A549 (cell line): ENCODE results near the gene NAB1. TPM values are rescaled to one million over a fixed set of nuclear protein-coding genes. Genes with fewer than 3 reads are reported as not detected.

Experiments used
- ATAC-seq, 2 experiments: fragments of 200-7000 bp in 1 of 2; fragments of >200 bp in 1 of 2; cut with Nextera tagmentation in 1 of 2; cut with Tn5 transposase in 1 of 2; 3 replicates each; pipeline versions ENCODE4 v1.8.0 to v1.9.1; 2018 to 2020; ENCODE audit warnings: mild to moderate bottlenecking in 1 of 2, moderate library complexity in 1 of 2
- CTCF ChIA-PET: fragments of 300-600 bp; sonication (Branson Sonifier 250); formaldehyde crosslinking; extraction: SDS; loops from one replicate; lab custom pipeline; 2021; ENCODE audit warnings: antibody characterized with exemption, inconsistent platforms; lab: Yijun Ruan, JAX
- POLR2A ChIA-PET: fragments of 350-600 bp; formaldehyde crosslinking; extraction: SDS; loops from one replicate; lab custom pipeline; 2021; ENCODE audit warnings: antibody characterized with exemption, inconsistent platforms; lab: Yijun Ruan, JAX
- DNase-seq, 2 experiments: peaks; one replicate each; pipeline versions ENCODE4 v3.0.0 to v3.0.0-alpha.2; 2011 to 2016; ENCODE audit warnings: low read depth in 1 of 2, low spot score in 1 of 2
- FAIRE-seq: peaks from 2 replicates; lab custom pipeline; 2011; peaks lifted over from hg19 to GRCh38; lab: Jason Lieb, UNC
- H3K27ac ChIP-seq, 2 experiments: fragments of >200 bp; sonication (Bioruptor Twin); formaldehyde crosslinking; 3 replicates each; pipeline ENCODE4 v1.5.1; 2016 to 2017
- H3K4me1 ChIP-seq: fragments of >200 bp; sonication (Bioruptor Twin); formaldehyde crosslinking; 3 replicates; pipeline ENCODE4 v1.6.1; 2016
- H3K4me2 ChIP-seq: fragments of >200 bp; sonication (Bioruptor Twin); formaldehyde crosslinking; 3 replicates; pipeline ENCODE4 v1.6.1; 2016
- H3K4me3 ChIP-seq: fragments of >200 bp; sonication (Bioruptor Twin); formaldehyde crosslinking; 3 replicates; pipeline ENCODE4 v1.5.1; 2016
- H3K9me3 ChIP-seq: fragments of >200 bp; sonication (Bioruptor Twin); formaldehyde crosslinking; 3 replicates; pipeline ENCODE4 v1.6.1; 2016
- CBX2 ChIP-seq: fragments of 200-600 bp; sonication (generic); IDR thresholded peaks from 2 replicates; pipeline ENCODE4 v1.6.1; 2016; ENCODE audit warnings: low read depth, mild to moderate bottlenecking, borderline replicate concordance
- CEBPB ChIP-seq, 2 experiments: fragments of >200 bp in 1 of 2; sonication (Bioruptor Twin) in 1 of 2; formaldehyde crosslinking in 1 of 2; IDR thresholded peaks; 2 replicates each; pipeline ENCODE4 v1.6.1; 2012 to 2016
- CHD4 ChIP-seq: fragments of 200-600 bp; sonication (generic); IDR thresholded peaks from 2 replicates; pipeline ENCODE4 v1.6.1; 2016; ENCODE audit warnings: antibody characterized with exemption, mild to moderate bottlenecking, borderline replicate concordance
- EHF ChIP-seq: fragments of 250-450 bp; sonication (Bioruptor Pico); IDR thresholded peaks from 2 replicates; pipeline ENCODE4 v1.5.0; 2020; ENCODE audit warnings: mild to moderate bottlenecking
- EP300 ChIP-seq, 2 experiments: fragments of >200 bp; sonication (Bioruptor Twin); formaldehyde crosslinking; IDR thresholded peaks; 2 replicates in 1 of 2; 3 replicates in 1 of 2; pipeline ENCODE4 v1.6.1; 2016 to 2017
- FOSB ChIP-seq: fragments of 250-450 bp; sonication (Bioruptor Pico); IDR thresholded peaks from 2 replicates; pipeline ENCODE4 v1.5.0; 2020; ENCODE audit warnings: mild to moderate bottlenecking, moderate library complexity
- FOXS1 ChIP-seq: fragments of 250-450 bp; sonication (Bioruptor Pico); IDR thresholded peaks from 2 replicates; pipeline ENCODE4 v1.5.0; 2020; ENCODE audit warnings: mild to moderate bottlenecking, moderate library complexity
- GATA3 ChIP-seq: IDR thresholded peaks from 2 replicates; pipeline ENCODE4 v1.6.1; 2012; ENCODE audit warnings: borderline replicate concordance
- HDAC2 ChIP-seq: fragments of 200-600 bp; sonication (generic); IDR thresholded peaks from 2 replicates; pipeline ENCODE4 v1.6.1; 2016
- HOXA7 ChIP-seq: fragments of 250-450 bp; sonication (Bioruptor Pico); IDR thresholded peaks from 2 replicates; pipeline ENCODE4 v1.5.0; 2020; ENCODE audit warnings: mild to moderate bottlenecking, moderate library complexity
- HOXB13 ChIP-seq: fragments of 250-450 bp; sonication (Bioruptor Pico); IDR thresholded peaks from 2 replicates; pipeline ENCODE4 v1.5.0; 2020; ENCODE audit warnings: low read depth, mild to moderate bottlenecking, moderate library complexity
- HOXB5 ChIP-seq: fragments of 250-450 bp; sonication (Bioruptor Pico); IDR thresholded peaks from 2 replicates; pipeline ENCODE4 v1.5.0; 2020; ENCODE audit warnings: mild to moderate bottlenecking, moderate library complexity
- JUN ChIP-seq, 2 experiments: fragments of >200 bp; sonication (Bioruptor Twin); formaldehyde crosslinking; IDR thresholded peaks; 2 replicates in 1 of 2; 3 replicates in 1 of 2; pipeline ENCODE4 v1.6.1; 2016 to 2017
- KDM1A ChIP-seq: fragments of 200-600 bp; sonication (generic); IDR thresholded peaks from 2 replicates; pipeline ENCODE4 v1.6.1; 2016; ENCODE audit warnings: low read depth, mild to moderate bottlenecking
- MAFK ChIP-seq: fragments of 450-650 bp; IDR thresholded peaks from 2 replicates; pipeline ENCODE4 v1.6.1; 2014; ENCODE audit not compliant: partially characterized antibody
- MAZ ChIP-seq: fragments of 150-350 bp; IDR thresholded peaks from 2 replicates; pipeline ENCODE4 v1.6.1; 2014; ENCODE audit warnings: antibody characterized with exemption, low read depth, low read length, borderline replicate concordance
- NFE2L2 ChIP-seq: fragments of 150-350 bp; conservative IDR thresholded peaks from 2 replicates; pipeline ENCODE4 v1.6.1; 2014; ENCODE audit warnings: low read length
- PHF8 ChIP-seq: fragments of 200-600 bp; sonication (generic); IDR thresholded peaks from 2 replicates; pipeline ENCODE4 v1.6.1; 2016; ENCODE audit warnings: low read depth, mild to moderate bottlenecking, antibody characterized with exemption, moderate library complexity, borderline replicate concordance
- POLR2A ChIP-seq: IDR thresholded peaks from 2 replicates; pipeline ENCODE4 v1.6.1; 2012; ENCODE audit warnings: mild to moderate bottlenecking, low read length
- RARB ChIP-seq: fragments of 250-450 bp; sonication (Bioruptor Pico); IDR thresholded peaks from 2 replicates; pipeline ENCODE4 v1.8.0; 2021; ENCODE audit warnings: mild to moderate bottlenecking, moderate library complexity
- SREBF2 ChIP-seq: fragments of 450-650 bp; IDR thresholded peaks from 2 replicates; pipeline ENCODE4 v1.6.1; 2014; ENCODE audit warnings: mild to moderate bottlenecking, moderate library complexity
- TP53 ChIP-seq: fragments of 250-450 bp; sonication (Bioruptor Pico); IDR thresholded peaks from 2 replicates; pipeline ENCODE4 v1.5.0; 2021; ENCODE audit warnings: mild to moderate bottlenecking, moderate library complexity
- ZFP36 ChIP-seq: fragments of 450-650 bp; IDR thresholded peaks from 2 replicates; pipeline ENCODE4 v1.6.1; 2014; ENCODE audit warnings: borderline replicate concordance; ENCODE audit not compliant: partially characterized antibody
- ZNF302 ChIP-seq: fragments of 250-450 bp; sonication (Bioruptor Pico); IDR thresholded peaks from 2 replicates; pipeline ENCODE4 v1.9.0; 2021; ENCODE audit warnings: inconsistent platforms, mild to moderate bottlenecking, moderate library complexity
- ZSCAN20 ChIP-seq: fragments of 250-450 bp; sonication (Bioruptor Pico); IDR thresholded peaks from 2 replicates; pipeline ENCODE4 v1.8.0; 2022; ENCODE audit warnings: mild to moderate bottlenecking, moderate library complexity
- WGBS: methylation state at CpG from one replicate; pipeline ENCODE4 v1.1.6; 2017; ENCODE audit errors: missing lambda C conversion rate; 5-methylcytosine and 5-hydroxymethylcytosine counted together
- polyA plus RNA-seq, 4 experiments: library from polyadenylated mRNA; depleted of rRNA in 3 of 4; stranded (reverse); fragments of >200 nt; fragmentation: RNase III in 1 of 4; extraction: RNeasy Plus Mini Kit Qiagen cat#74134 plus additional on column Dnase treatment in 1 of 4; gene quantifications; 2 replicates in 3 of 4; 3 replicates in 1 of 4; pipeline ENCODE4 v1.2.3, GENCODE V29; 2011 to 2017
- TF ChIP-seq, protein P1 (sequence below): IDR thresholded peaks from 2 replicates; pipeline ENCODE4 v1.6.1; 2012; ENCODE audit warnings: low read depth, borderline replicate concordance
- TF ChIP-seq, protein P2 (sequence below): IDR thresholded peaks from 2 replicates; pipeline ENCODE4 v1.6.1; 2012
- TF ChIP-seq, protein P3 (sequence below): fragments of 250-450 bp; sonication (Bioruptor Pico); IDR thresholded peaks from 2 replicates; pipeline ENCODE4 v1.5.0; 2020; ENCODE audit warnings: low read depth, mild to moderate bottlenecking, moderate library complexity

Gene NAB1
- polyA plus RNA-seq, 2 of the 4 experiments (the other 2 are of a cell fraction) = 37.6 to 67.3 TPM

DNA sequence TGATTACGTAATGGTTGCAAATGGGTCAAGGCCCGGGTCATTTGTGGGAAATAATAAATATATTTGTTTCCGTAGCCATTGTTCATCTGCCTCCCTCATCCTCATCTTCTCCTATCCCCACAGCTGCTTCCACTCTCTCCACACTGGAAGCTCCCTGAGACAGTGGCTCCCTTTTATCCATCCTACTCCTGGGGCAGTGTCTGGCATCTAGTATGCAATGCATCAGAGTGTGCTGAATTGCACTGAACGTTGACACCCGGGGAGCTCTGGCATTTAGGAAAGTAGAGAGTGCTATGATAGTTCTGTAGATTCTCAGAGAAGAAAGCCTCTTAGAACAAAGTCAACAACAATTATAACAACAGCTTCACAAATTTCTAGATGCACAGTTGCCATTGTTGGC is 45.5 kb upstream of the NAB1 start:
- no peak for DNase-seq
- POLR2A ChIA-PET = no interaction called here
- ATAC-seq = no peak
- no peak for FAIRE-seq
- CTCF ChIA-PET = no interaction called here
- 74% methylated on average over 5 of the region's 5 CpGs for WGBS
- Histone ChIP-seq H3K27ac (peak overlapping the region in 1 of 2 experiments; percentile 3; a peak in 1 of 6 replicates), H3K4me2 (no peak overlapping the region), H3K4me1 (peaks cover 44% of the 10 kb centered on the region), H3K4me3 (no peak overlapping the region), H3K9me3 (no peaks in the 10 kb centered on the region)
- TF ChIP-seq CHD4 (no peak), CEBPB (IDR thresholded peaks at IDR 0.05) (peak; percentile 23 to 30; a peak in 1 of 4 replicates), EP300 (IDR thresholded peaks at IDR 0.05) (no peak), TP53 (CRISPR knock-in tag) (no peak), HOXB5 (CRISPR knock-in tag) (no peak)

DNA sequence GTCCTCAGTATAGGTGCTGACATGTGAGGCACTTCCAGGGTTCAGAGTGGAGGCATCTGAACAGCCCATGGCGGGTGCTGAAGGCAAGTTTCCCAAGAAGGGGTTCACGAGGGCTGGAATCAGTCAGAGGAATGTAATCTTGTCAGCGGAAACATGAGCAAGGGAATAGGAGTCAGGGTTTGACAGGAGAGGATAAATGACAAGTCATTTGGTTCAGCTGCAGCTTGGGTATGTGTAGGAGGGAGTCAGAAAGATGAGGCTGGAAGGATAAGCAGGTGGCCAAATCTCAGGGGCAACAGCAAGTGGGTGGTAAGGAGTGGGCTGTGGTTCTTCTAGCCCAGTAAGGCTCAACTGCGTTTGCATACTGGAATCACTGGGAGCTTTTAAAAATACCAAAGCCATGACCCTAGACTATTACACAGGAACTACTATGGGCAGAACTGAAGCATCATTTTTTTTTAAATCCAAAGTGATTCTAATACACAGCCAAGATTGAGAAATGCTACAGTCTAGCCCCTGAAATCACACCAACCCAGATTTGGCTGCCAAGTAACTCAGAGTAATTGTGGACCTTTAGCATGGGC is 41.8 kb upstream of the NAB1 start:
- H3K4me3 ChIP-seq = peak overlapping the region; percentile 33; the same call in 2 of the 3 replicates

DNA sequence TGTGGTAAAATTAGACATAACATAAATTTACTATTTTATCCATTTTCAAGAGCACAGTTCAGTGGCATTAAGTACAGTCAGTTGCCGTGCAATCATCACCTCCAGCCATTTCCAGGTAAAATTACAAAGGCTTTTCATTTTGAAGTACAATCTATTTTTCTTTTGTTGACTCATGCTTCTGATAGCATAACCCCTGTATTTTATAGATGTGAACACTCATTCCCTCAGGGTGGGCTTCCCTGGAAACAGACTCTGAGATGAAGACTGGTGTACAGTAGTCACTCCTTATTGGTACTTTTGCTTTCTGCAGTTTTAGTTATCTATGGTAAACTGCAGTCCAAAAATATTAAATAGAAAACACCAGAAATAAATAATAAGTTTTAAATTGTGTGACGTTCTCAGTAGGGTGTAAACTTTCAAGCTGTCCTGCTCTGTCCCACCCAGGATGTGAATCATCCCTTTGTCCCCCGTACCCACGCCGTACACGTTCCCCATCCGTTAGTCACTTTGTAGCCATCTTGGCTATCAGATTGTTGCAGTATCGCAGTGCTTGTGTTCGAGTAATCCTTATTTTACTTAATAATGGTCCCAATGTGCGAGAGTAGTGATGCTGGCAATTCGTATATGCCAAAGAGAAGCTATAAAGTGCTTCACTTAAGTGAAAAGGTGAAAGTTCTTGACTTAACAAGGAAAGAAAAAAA is 41.1 kb upstream of the NAB1 start:
- Histone ChIP-seq H3K4me3 (peak overlapping the region; percentile 33), H3K27ac (peak overlapping the region; percentile 88 to 93), H3K4me2 (peak overlapping the region; percentile 87), H3K9me3 (no peaks in the 10 kb centered on the region), H3K4me1 (peaks cover 47% of the 10 kb centered on the region)
- ATAC-seq (peak; percentile 92 to 96), FAIRE-seq (peak; percentile 73), DNase-seq (peak; percentile 58 to 88)
- ChIA-PET CTCF (interaction anchor here (0.8 to 1.5 kb wide), 6 partner anchors 19 to 97 kb away, joined by 3 to 5 read pairs (median 3); no protein-coding TSS in a partner anchor), POLR2A (interaction anchor here (1.5 kb wide), 1 partner anchor 79 kb away, joined by 3 read pairs; no protein-coding TSS in a partner anchor)
- WGBS = 1% methylated on average over 11 of the region's 11 CpGs
- no peak for TF ChIP-seq CBX2
- TF ChIP-seq GATA3 = peak; percentile 53; the same call in 1 of the 2 replicates
- no peak for TF ChIP-seq PHF8
- no peak for TF ChIP-seq FOSB (CRISPR knock-in tag)
- TF ChIP-seq RARB (CRISPR knock-in tag) = no peak
- peak; percentile 81 for TF ChIP-seq MAFK
- no peak for TF ChIP-seq EHF (CRISPR knock-in tag)
- TF ChIP-seq, protein P1, sequence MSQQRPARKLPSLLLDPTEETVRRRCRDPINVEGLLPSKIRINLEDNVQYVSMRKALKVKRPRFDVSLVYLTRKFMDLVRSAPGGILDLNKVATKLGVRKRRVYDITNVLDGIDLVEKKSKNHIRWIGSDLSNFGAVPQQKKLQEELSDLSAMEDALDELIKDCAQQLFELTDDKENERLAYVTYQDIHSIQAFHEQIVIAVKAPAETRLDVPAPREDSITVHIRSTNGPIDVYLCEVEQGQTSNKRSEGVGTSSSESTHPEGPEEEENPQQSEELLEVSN = peak; percentile 47; the same call in 1 of the 2 replicates
- TF ChIP-seq JUN (IDR thresholded peaks at IDR 0.05) = peak; percentile 10 to 62; a peak in 2 of 5 replicates
- TF ChIP-seq HOXB13 = no peak
- TF ChIP-seq HOXA7 (CRISPR knock-in tag) = no peak
- TF ChIP-seq ZSCAN20 (CRISPR knock-in tag) = 0 out of 2 replicates have a peak, but pooled peaks have one; percentile 6
- TF ChIP-seq TP53 (CRISPR knock-in tag) = no peak
- no peak for TF ChIP-seq POLR2A
- TF ChIP-seq, protein P2, sequence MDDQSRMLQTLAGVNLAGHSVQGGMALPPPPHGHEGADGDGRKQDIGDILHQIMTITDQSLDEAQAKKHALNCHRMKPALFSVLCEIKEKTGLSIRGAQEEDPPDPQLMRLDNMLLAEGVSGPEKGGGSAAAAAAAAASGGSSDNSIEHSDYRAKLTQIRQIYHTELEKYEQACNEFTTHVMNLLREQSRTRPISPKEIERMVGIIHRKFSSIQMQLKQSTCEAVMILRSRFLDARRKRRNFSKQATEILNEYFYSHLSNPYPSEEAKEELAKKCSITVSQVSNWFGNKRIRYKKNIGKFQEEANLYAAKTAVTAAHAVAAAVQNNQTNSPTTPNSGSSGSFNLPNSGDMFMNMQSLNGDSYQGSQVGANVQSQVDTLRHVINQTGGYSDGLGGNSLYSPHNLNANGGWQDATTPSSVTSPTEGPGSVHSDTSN = no peak
- no peak for TF ChIP-seq ZNF302
- no peak for TF ChIP-seq ZFP36

More for the DNA sequence above, 41.8 kb upstream of the NAB1 start:
- Histone ChIP-seq H3K9me3 (no peaks in the 10 kb centered on the region), H3K27ac (peak overlapping the region; percentile 88 to 93), H3K4me1 (peaks cover 47% of the 10 kb centered on the region), H3K4me2 (peak overlapping the region; percentile 87)
- POLR2A ChIA-PET = interaction anchor here (1.5 kb wide), 1 partner anchor 79 kb away, joined by 3 read pairs; no protein-coding TSS in a partner anchor
- TF ChIP-seq, protein P3, sequence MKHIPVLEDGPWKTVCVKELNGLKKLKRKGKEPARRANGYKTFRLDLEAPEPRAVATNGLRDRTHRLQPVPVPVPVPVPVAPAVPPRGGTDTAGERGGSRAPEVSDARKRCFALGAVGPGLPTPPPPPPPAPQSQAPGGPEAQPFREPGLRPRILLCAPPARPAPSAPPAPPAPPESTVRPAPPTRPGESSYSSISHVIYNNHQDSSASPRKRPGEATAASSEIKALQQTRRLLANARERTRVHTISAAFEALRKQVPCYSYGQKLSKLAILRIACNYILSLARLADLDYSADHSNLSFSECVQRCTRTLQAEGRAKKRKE (CRISPR knock-in tag) = no peak
- TF ChIP-seq SREBF2 (no peak), MAZ (no peak), TP53 (CRISPR knock-in tag) (no peak), CEBPB (IDR thresholded peaks at IDR 0.05) (no peak; a peak in 1 of 4 replicates), NFE2L2 (no peak), FOXS1 (CRISPR knock-in tag) (no peak), KDM1A (no peak), HOXA7 (CRISPR knock-in tag) (no peak), ZSCAN20 (CRISPR knock-in tag) (no peak), RARB (CRISPR knock-in tag) (no peak), HDAC2 (no peak)
- TF ChIP-seq, protein P2 = no peak
- WGBS = 34% methylated on average over 4 of the region's 4 CpGs
- FAIRE-seq (no peak), ATAC-seq (peak; percentile 76 to 81), DNase-seq (peak in 1 of 2 experiments; percentile 61)
- CTCF ChIA-PET = interaction anchor here (0.8 to 1.5 kb wide), 6 partner anchors 18 to 96 kb away, joined by 3 to 5 read pairs (median 3); no protein-coding TSS in a partner anchor
